Stomach (tissue), 9 donors: Measurements from ENCODE around the gene PTPRF. TPM values are rescaled to one million over a fixed set of nuclear protein-coding genes. Genes with fewer than 3 reads are reported as not detected.
"Not testable (repeated sequence)": the region's sequence is repeated elsewhere in the genome, so short reads cannot be mapped to it uniquely, and the experiment has no call there.

Experiments used
- DNase-seq, 2 donors: peaks; one replicate each; pipeline versions ENCODE4 v3.0.0 to v3.0.0-alpha.2; 2013 to 2019
- H3K27ac ChIP-seq, 5 donors: fragments of 200-600 bp in 4 of 5; sonication (generic) in 4 of 5; one replicate each; pipeline ENCODE4 v1.5.1; 2013 to 2019; ENCODE audit warnings: mild to moderate bottlenecking in 1 of 5, moderate library complexity in 1 of 5
- H3K27me3 ChIP-seq, 3 donors: fragments of 200-600 bp; sonication (generic); one replicate each; pipeline ENCODE4 v1.5.1; 2017 to 2019; ENCODE audit warnings: mixed run types in 1 of 3
- H3K36me3 ChIP-seq, 4 donors: fragments of 200-600 bp; sonication (generic); 1 replicate in 3 of 4; 2 replicates in 1 of 4; pipeline ENCODE4 v1.5.1; 2016 to 2019
- H3K4me1 ChIP-seq, 4 donors: fragments of 200-600 bp; sonication (generic); one replicate each; pipeline ENCODE4 v1.5.1; 2016 to 2019
- H3K4me3 ChIP-seq, 4 donors: fragments of 200-600 bp; sonication (generic) in 3 of 4; one replicate each; pipeline ENCODE4 v1.5.1; 2016 to 2019; ENCODE audit warnings: mild to moderate bottlenecking in 1 of 4
- H3K9me3 ChIP-seq, 4 donors: fragments of 200-600 bp; sonication (generic); one replicate each; pipeline ENCODE4 v1.5.1; 2016 to 2019
- CTCF ChIP-seq, 7 experiments: fragments of 450-650 bp in 4 of 7; fragments of 200-600 bp in 3 of 7; sonication (generic) in 3 of 7; IDR thresholded peaks; one replicate each; pipeline ENCODE4 v1.5.1; 2016 to 2019; ENCODE audit warnings: antibody characterized with exemption in 7 of 7, control low read depth in 2 of 7, mild to moderate bottlenecking in 1 of 7
- EP300 ChIP-seq: sonication (generic); formaldehyde crosslinking; IDR thresholded peaks from one replicate; pipeline ENCODE4 v1.6.1; 2017; ENCODE audit warnings: antibody characterized with exemption
- POLR2A ChIP-seq, 4 donors: fragments of 450-650 bp; IDR thresholded peaks; one replicate each; pipeline ENCODE4 v1.6.1; 2016; ENCODE audit warnings: antibody characterized with exemption in 4 of 4, control low read depth in 2 of 4, mild to moderate bottlenecking in 1 of 4, moderate library complexity in 1 of 4
- POLR2AphosphoS5 ChIP-seq, 3 donors: sonication (generic); formaldehyde crosslinking; IDR thresholded peaks; one replicate each; pipeline ENCODE4 v1.6.1; 2016; ENCODE audit warnings: antibody characterized with exemption in 3 of 3
- WGBS, 5 donors: extraction: QIAGEN DNeasy Blood & Tissue Kit in 3 of 5; methylation state at CpG; one replicate each; pipeline versions ENCODE4 v1.1.5 to v1.1.7; 2013 to 2018; 5-methylcytosine and 5-hydroxymethylcytosine counted together
- intact Hi-C: fragments of 100-400 bp; cut with DNase I; formaldehyde crosslinking; loops from one replicate; pipeline ENCODE4 v1.15.1; 2023; ENCODE audit warnings: low total_unique reads
- polyA plus RNA-seq, 3 donors: library from polyadenylated mRNA; stranded (reverse); fragments of 200-250 nt; gene quantifications; one replicate each; pipeline ENCODE4 v1.2.3, GENCODE V29; 2013
- total RNA-seq, 5 donors: library from RNA; depleted of rRNA; stranded (reverse); fragments of >200 nt; gene quantifications; one replicate each; pipeline versions ENCODE4 v1.1.0 to v1.2.3, GENCODE V29; 2014 to 2016
- donor health status: healthy with polysubstance abuse.
- donor health status: Bipolar disorder and iron deficiency.
- donor health status: healthy.

The PTPRF gene
- total and polyA plus RNA-seq, 8 donors, result 11.3 to 282 (median 82.0) TPM

- Histone ChIP-seq H3K27me3 (no peaks in the 10 kb centered on the region), H3K9me3 (no peaks in the 10 kb centered on the region), H3K36me3 (no peaks in the 10 kb centered on the region), H3K27ac (no peak overlapping the region), H3K4me1 (peaks cover 0 to 10% (median 4%) of the 10 kb centered on the region in 4 donors), H3K4me3 (no peak overlapping the region)
- TF ChIP-seq POLR2A (IDR thresholded peaks at IDR 0.05) (no peak), CTCF (IDR thresholded peaks at IDR 0.05) (no peak)
- intact Hi-C loops, result loop anchor here (5.0 kb wide), 1 partner anchor 118 kb away; no protein-coding TSS in a partner anchor
- DNase-seq, result no peak
- WGBS, 5 donors, result 61 to 82% (median 73%) methylated on average over 1 of the region's 1 CpG
Observed at GRCh38 chr1:43645461-43645860, 114.8 kb downstream of the PTPRF start.

DNA sequence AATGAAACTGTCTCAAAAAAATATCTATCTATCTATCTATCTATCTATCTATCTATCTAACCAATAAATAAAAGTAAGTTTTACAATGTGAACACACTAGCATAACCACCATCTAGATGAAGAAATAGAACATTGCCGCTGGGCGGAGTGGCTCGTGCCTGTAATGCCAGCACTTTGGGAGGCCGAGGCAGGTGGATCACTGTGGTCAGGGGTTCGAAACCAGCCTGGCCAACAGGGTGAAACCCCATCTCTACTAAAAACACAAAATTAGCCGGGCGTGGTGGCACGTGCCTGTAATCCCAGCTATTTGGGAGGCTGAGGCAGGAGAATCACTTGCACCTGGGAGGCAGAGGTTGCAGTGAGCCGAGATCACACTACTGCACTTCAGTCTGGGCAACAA lies 116.6 kb downstream of the PTPRF start:
- not testable (repeated sequence) for H3K4me3 ChIP-seq, H3K9me3 ChIP-seq, H3K36me3 ChIP-seq, H3K27me3 ChIP-seq, DNase-seq, H3K27ac ChIP-seq
- intact Hi-C loops, result loop anchor here (5.0 kb wide), 1 partner anchor 120 kb away; no protein-coding TSS in a partner anchor
- H3K4me1 ChIP-seq, result peaks cover 13 to 28% (median 20%) of the 10 kb centered on the region in 4 donors
- 83 to 95% (median 92%) methylated on average over 9 of the region's 9 CpGs for WGBS, 5 donors

DNA sequence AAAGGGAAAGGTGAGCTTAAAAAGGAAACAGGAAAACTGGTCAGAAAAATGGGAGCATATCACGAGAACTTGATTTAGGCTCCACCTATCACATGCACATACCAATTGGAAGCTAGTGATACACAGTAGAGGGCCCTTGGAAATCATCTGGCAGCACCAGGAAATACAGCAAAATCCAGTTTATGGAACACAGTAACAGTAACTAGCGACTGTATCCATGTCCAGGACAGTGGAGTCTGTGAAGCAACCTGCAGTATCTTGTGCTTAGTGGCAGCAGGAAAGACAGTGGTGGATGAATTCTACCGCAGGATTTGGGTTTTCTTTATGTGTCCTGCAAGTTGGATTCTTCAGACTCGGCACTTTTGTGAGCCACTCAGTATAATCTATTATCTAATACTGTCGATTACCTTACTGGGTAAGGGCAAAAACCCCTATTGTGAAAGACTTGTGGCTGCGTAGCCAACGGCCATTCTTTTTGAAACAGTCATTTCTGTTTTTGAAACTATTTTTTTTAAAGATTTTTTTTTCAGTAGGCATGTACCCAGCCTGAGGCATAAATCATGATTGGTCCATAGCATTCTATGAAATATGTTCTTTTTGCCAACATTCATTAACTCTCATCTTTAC lies 117.7 kb downstream of the PTPRF start:
- H3K4me1 ChIP-seq, result peaks cover 16 to 38% (median 26%) of the 10 kb centered on the region in 4 donors
- TF ChIP-seq POLR2AphosphoS5 (IDR thresholded peaks at IDR 0.05) (no peak), POLR2A (IDR thresholded peaks at IDR 0.05) (no peak)
- H3K27me3 ChIP-seq, result no peaks in the 10 kb centered on the region
- no peak overlapping the region for H3K4me3 ChIP-seq
- DNase-seq, result peak in 1 of 2 donors; percentile 36
- no peaks in the 10 kb centered on the region for H3K9me3 ChIP-seq
- 70 to 79% (median 76%) methylated on average over 7 of the region's 7 CpGs for WGBS, 5 donors
- H3K36me3 ChIP-seq, result peaks cover under 1 to 6% (median 4%) of the 10 kb centered on the region in 4 donors
- intact Hi-C loops, result loop anchor here (5.0 kb wide), 1 partner anchor 121 kb away; no protein-coding TSS in a partner anchor
- no peak overlapping the region for H3K27ac ChIP-seq

GRCh38 chr1:43648876-43649477 lies 118.3 kb downstream of the PTPRF start:
- Histone ChIP-seq H3K27me3 (no peaks in the 10 kb centered on the region), H3K36me3 (peaks cover 7 to 12% (median 10%) of the 10 kb centered on the region in 4 donors), H3K4me3 (peak overlapping the region; percentile 71 to 83 (median 76)), H3K4me1 (peaks cover 16 to 45% (median 29%) of the 10 kb centered on the region in 4 donors), H3K9me3 (no peaks in the 10 kb centered on the region), H3K27ac (peak overlapping the region; percentile 85 to 99 (median 96))
- 20 to 38% (median 32%) methylated on average over 18 to 19 of the region's 19 CpGs for WGBS, 5 donors
- intact Hi-C loops, result loop anchor here (5.0 kb wide), 1 partner anchor 122 kb away; no protein-coding TSS in a partner anchor
- no peak for TF ChIP-seq EP300
- TF ChIP-seq CTCF (IDR thresholded peaks at IDR 0.05), result no peak
- no peak for TF ChIP-seq POLR2AphosphoS5 (IDR thresholded peaks at IDR 0.05)
- TF ChIP-seq POLR2A (IDR thresholded peaks at IDR 0.05), result no peak
- peak in 1 of 2 donors; percentile 10 for DNase-seq

DNA sequence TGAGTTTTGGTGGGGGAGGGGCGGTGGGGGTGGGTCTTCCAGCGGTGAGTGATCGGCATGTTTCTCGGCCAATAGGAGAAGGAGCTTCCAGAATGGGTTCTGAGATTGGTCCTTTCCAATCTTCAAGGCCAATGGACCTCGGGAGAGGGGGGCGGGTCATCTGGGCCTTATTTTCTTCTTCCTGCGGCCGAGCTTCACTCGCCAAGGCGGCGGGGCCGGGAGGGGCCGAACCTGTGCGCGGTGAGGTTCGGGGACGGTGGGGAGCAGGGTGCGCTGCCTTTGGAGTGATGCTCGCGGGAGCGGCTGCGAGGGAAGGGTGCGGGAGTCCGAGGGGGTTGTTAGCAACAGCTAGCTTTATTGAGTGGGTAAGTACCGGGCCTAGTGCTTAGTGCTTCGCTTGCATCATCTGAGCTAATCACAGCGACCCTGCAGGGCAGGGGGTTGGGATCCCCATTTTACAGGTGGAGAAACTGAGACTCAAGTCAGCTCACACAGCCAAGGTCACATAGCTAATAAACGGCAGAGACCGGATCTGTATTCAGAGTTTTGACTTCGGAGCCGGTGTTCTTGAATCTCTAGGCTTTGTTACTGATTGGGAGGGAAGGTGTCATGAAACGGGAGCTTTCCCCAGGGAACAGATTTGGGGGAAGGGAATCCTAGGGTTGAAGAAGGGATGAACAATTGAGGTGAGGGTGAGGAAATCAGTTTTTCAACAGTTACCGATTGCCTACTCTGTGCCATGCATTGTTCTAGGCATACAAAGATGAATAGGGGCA lies 119.8 kb downstream of the PTPRF start:
- Histone ChIP-seq H3K36me3 (peaks cover 15 to 27% (median 25%) of the 10 kb centered on the region in 4 donors), H3K9me3 (no peaks in the 10 kb centered on the region), H3K4me3 (peak overlapping the region; percentile 71 to 83 (median 76)), H3K4me1 (peaks cover 16 to 49% (median 31%) of the 10 kb centered on the region in 4 donors), H3K27ac (peak overlapping the region; percentile 95 to 99 (median 96)), H3K27me3 (no peaks in the 10 kb centered on the region)
- peak; percentile 97 to 98 for DNase-seq
- intact Hi-C loops, result no loop called here
- WGBS, 5 donors, result 0 to 1% (median 0%) methylated on average over 16 to 33 of the region's 33 CpGs
- no peak for TF ChIP-seq EP300
- no peak for TF ChIP-seq CTCF (IDR thresholded peaks at IDR 0.05)
- TF ChIP-seq POLR2AphosphoS5 (IDR thresholded peaks at IDR 0.05), result peak; percentile 85 to 100 (median 97)
- peak in 2 of 4 donors; percentile 82 to 97 for TF ChIP-seq POLR2A (IDR thresholded peaks at IDR 0.05)
